ENCODE results near the gene CPVL.

DNA sequence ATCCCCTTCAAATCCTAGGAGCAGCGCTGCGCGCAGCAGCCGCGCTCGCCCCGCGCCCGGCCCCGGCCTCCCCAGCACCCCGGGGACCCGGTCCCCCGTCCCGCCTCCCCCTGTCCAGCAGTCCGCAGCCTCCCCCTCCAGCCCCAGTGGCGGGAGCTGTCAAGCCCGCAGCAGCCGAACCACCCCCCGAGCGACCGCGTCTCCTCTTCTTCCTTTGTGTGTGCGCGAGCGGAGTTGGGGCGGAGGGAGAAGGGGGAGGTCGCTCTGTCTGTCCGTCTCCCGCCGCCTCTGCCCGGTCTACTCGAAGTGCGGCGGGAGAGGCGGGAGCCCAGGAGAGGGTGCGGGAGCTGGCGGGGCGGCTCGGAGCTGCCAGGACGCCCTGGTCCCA is 47.9 kb upstream of the CPVL start:
- TF ChIP-seq GATA3 (IDR thresholded peaks at IDR 0.05; ENCODE audit: low read depth, low read length) (no peak), GATA2 (IDR thresholded peaks at IDR 0.05; ENCODE audit: low read depth, low read length) (no peak)

All from SH-SY5Y (cell line).